Right lobe of liver (tissue), 4 donors: ENCODE data around the gene CFAP53.

Source experiments
- CTCF ChIP-seq, 4 donors: fragments of 200-600 bp in 3 of 4; fragments of 450-650 bp in 1 of 4; IDR thresholded peaks; one replicate each; pipeline versions ENCODE4 v1.5.1 to v1.8.0; 2016 to 2022; ENCODE audit warnings: antibody characterized with exemption in 4 of 4, mild to moderate bottlenecking in 2 of 4
- POLR2A ChIP-seq: fragments of 450-650 bp; IDR thresholded peaks from one replicate; pipeline ENCODE4 v1.6.1; 2017; ENCODE audit warnings: antibody characterized with exemption, mild to moderate bottlenecking
- donor health status: DM: no; HTN: no; CAD: no.
- donor health status: DM: no; HTN: no; CAD: no.
- donor health status: DM: no; HTN: yes; CAD: no.

DNA sequence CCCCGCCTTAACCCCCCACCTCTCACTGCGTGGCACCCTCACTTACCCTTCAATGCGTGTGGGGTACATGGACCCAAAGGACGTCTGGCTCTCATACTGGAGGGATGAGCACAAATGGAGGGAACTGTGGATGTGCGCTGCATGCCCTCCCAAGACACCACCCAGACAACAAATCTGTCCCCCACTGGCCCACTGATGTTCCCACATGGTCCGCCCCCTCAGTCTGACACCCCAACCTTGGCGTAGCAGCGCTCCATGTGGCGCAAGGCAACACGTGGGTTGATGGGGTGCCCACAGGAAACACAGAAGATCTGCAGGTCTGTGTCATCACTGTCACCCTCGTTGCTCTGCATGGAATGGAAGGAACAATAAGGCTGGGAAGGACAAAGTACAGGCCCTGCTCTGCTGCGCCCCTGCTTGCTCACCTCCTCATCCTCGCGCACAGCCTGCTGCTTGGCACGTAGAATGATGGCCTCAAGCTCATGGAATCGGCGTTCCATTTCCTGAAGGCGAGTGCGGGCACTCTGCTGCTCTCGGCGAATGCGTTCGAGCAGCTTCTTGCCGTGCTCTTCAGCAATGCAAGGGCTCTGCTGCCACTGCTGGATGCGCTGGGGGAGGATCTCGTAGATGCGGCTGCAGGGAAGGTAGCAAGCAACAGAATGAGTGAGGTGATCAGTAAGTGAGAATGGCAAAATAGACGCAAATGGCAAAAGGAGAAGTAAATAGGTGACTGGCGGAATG, 17.3 kb upstream of the CFAP53 start:
- TF ChIP-seq CTCF (IDR thresholded peaks at IDR 0.05) (no peak), POLR2A (no peak)
